ENCODE results near the gene OR52L1.

DNA sequence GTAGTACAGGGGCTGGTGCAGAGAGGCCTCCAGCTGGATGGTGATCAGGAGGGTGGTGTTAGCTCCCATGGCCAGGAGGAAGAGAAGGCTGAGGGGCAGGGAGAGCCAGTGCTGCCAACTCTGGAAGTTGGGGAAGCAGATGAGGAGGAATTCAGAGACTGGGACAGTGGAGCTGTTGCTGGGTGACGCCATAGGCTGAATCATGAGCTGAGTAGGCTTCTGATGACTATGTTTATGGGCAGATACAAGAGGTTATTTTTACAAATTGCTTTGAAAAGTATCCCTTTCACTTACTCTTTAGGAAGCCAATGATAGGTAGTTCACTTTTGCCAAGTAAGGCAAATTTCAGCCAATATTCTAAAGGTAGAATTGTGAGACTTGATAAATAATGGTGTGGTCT is 40.7 kb upstream of the OR52L1 start:
- no peak for TF ChIP-seq POLR2A (IDR thresholded peaks at IDR 0.05)
- TF ChIP-seq, protein P1, sequence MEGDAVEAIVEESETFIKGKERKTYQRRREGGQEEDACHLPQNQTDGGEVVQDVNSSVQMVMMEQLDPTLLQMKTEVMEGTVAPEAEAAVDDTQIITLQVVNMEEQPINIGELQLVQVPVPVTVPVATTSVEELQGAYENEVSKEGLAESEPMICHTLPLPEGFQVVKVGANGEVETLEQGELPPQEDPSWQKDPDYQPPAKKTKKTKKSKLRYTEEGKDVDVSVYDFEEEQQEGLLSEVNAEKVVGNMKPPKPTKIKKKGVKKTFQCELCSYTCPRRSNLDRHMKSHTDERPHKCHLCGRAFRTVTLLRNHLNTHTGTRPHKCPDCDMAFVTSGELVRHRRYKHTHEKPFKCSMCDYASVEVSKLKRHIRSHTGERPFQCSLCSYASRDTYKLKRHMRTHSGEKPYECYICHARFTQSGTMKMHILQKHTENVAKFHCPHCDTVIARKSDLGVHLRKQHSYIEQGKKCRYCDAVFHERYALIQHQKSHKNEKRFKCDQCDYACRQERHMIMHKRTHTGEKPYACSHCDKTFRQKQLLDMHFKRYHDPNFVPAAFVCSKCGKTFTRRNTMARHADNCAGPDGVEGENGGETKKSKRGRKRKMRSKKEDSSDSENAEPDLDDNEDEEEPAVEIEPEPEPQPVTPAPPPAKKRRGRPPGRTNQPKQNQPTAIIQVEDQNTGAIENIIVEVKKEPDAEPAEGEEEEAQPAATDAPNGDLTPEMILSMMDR (IDR thresholded peaks at IDR 0.05) = no peak

Measured in breast epithelium (tissue), 3 donors.